NB4 (cell line): ENCODE results near the gene CTAG2.
"Not testable (repeated sequence)": the region's sequence is repeated elsewhere in the genome, so short reads cannot be mapped to it uniquely, and the experiment has no call there.

Experiments used
- MAX ChIP-seq: IDR thresholded peaks from 2 replicates; pipeline ENCODE4 v1.6.1; 2011; ENCODE audit warnings: low read depth, low read length
- MYC ChIP-seq: IDR thresholded peaks from 2 replicates; pipeline ENCODE4 v1.6.1; 2011; ENCODE audit warnings: low read depth, low read length
- POLR2A ChIP-seq: IDR thresholded peaks from 2 replicates; pipeline ENCODE4 v1.6.1; 2011; ENCODE audit warnings: mild to moderate bottlenecking; ENCODE audit not compliant: insufficient read length; ENCODE audit errors: extremely low read depth
- TF ChIP-seq, protein P1 (sequence below): IDR thresholded peaks from one replicate; pipeline ENCODE4 v1.5.1; 2012; ENCODE audit warnings: low read depth, low read length

DNA sequence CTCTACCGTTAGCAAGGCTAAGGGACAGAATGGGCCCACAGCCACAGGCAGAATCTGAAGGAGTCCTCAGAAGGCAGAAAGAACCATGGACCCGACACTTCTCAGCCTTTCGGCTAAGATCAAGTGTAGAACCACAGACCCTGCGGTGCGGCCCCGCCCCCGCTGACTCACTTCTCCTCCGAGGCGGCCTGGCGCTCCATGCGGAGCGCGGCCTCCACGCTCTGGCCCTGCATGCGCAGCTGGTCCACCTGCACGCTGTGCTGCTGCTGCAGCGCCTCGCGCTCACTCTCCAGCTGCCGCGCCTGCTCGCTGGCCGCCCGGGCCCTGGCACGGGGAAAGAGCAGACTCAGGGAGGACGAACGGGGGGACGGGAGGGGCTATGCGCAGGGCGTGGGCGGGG, 9.7 kb downstream of the CTAG2 start:
- not testable (repeated sequence) for TF ChIP-seq POLR2A, MAX, MYC
- TF ChIP-seq, protein P1, sequence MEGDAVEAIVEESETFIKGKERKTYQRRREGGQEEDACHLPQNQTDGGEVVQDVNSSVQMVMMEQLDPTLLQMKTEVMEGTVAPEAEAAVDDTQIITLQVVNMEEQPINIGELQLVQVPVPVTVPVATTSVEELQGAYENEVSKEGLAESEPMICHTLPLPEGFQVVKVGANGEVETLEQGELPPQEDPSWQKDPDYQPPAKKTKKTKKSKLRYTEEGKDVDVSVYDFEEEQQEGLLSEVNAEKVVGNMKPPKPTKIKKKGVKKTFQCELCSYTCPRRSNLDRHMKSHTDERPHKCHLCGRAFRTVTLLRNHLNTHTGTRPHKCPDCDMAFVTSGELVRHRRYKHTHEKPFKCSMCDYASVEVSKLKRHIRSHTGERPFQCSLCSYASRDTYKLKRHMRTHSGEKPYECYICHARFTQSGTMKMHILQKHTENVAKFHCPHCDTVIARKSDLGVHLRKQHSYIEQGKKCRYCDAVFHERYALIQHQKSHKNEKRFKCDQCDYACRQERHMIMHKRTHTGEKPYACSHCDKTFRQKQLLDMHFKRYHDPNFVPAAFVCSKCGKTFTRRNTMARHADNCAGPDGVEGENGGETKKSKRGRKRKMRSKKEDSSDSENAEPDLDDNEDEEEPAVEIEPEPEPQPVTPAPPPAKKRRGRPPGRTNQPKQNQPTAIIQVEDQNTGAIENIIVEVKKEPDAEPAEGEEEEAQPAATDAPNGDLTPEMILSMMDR = not testable (repeated sequence)
